ENCODE results near the gene MYO7B. TPM values are rescaled to one million over a fixed set of nuclear protein-coding genes. Genes with fewer than 3 reads are reported as not detected.

The MYO7B gene
- total RNA-seq, 1 donor from 2014 or later = 0.02 TPM

- no peak for DNase-seq (ENCODE audit: low spot score)
- Mint-ChIP-seq H3K27ac (ENCODE audit: unreplicated experiment) (no peak overlapping the region), H3K4me1 (ENCODE audit: low read depth) (peaks cover 49% of the 10 kb centered on the region), H3K36me3 (ENCODE audit: low read depth) (no peaks in the 10 kb centered on the region), H3K9me3 (ENCODE audit: low read depth) (no peaks in the 10 kb centered on the region), H3K27me3 (ENCODE audit: low read depth) (peaks cover 1% of the 10 kb centered on the region), H3K4me3 (ENCODE audit: unreplicated experiment) (no peak overlapping the region)
- TF ChIP-seq, protein P1, sequence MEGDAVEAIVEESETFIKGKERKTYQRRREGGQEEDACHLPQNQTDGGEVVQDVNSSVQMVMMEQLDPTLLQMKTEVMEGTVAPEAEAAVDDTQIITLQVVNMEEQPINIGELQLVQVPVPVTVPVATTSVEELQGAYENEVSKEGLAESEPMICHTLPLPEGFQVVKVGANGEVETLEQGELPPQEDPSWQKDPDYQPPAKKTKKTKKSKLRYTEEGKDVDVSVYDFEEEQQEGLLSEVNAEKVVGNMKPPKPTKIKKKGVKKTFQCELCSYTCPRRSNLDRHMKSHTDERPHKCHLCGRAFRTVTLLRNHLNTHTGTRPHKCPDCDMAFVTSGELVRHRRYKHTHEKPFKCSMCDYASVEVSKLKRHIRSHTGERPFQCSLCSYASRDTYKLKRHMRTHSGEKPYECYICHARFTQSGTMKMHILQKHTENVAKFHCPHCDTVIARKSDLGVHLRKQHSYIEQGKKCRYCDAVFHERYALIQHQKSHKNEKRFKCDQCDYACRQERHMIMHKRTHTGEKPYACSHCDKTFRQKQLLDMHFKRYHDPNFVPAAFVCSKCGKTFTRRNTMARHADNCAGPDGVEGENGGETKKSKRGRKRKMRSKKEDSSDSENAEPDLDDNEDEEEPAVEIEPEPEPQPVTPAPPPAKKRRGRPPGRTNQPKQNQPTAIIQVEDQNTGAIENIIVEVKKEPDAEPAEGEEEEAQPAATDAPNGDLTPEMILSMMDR (IDR thresholded peaks at IDR 0.05) = no peak
Measured at GRCh38 chr2:127575185-127575765, 39.8 kb downstream of the MYO7B start.

DNA sequence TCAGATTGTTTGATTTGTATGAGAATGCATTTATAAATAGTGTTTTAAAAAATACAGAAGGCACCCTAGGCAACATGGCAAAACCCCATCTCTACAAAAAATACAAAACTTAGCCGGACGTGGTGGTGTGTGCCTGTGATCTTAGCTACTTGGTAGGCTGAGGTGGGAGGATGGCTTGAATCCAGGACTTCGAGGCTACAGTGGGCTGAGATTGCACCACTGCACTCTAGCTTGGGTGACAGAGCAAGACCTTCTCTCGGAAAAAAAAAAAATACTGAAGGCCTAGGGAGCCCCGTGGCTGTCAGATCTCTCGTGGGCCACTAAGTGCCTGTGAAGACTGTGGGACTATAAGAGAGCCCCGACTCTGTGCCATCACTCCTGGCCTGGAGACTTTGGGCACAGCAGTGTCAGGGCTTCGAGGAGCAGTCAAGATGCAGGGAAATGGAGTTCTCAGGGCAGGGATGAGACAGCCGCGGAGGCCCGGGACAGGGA is 40.5 kb downstream of the MYO7B start:
- TF ChIP-seq, protein P1 (IDR thresholded peaks at IDR 0.05) = no peak
- H3K4me3 Mint-ChIP-seq (ENCODE audit: unreplicated experiment) = peak overlapping the region; percentile 33
- H3K9me3 Mint-ChIP-seq (ENCODE audit: low read depth) = no peaks in the 10 kb centered on the region
- peak overlapping the region; percentile 97 for H3K27ac Mint-ChIP-seq (ENCODE audit: unreplicated experiment)
- DNase-seq (ENCODE audit: low spot score) = peak; percentile 19
- H3K4me1 Mint-ChIP-seq (ENCODE audit: low read depth) = peaks cover 42% of the 10 kb centered on the region
- no peaks in the 10 kb centered on the region for H3K36me3 Mint-ChIP-seq (ENCODE audit: low read depth)
- H3K27me3 Mint-ChIP-seq (ENCODE audit: low read depth) = peaks cover 1% of the 10 kb centered on the region

GRCh38 chr2:127576433-127577207 is 41.1 kb downstream of the MYO7B start:
- peaks cover 1% of the 10 kb centered on the region for H3K27me3 Mint-ChIP-seq (ENCODE audit: low read depth)
- no peaks in the 10 kb centered on the region for H3K36me3 Mint-ChIP-seq (ENCODE audit: low read depth)
- H3K4me3 Mint-ChIP-seq (ENCODE audit: unreplicated experiment) = peak overlapping the region; percentile 40
- H3K9me3 Mint-ChIP-seq (ENCODE audit: low read depth) = no peaks in the 10 kb centered on the region
- peaks cover 39% of the 10 kb centered on the region for H3K4me1 Mint-ChIP-seq (ENCODE audit: low read depth)
- TF ChIP-seq, protein P1 (IDR thresholded peaks at IDR 0.05) = no peak
- peak; percentile 84 for DNase-seq (ENCODE audit: low spot score)
- H3K27ac Mint-ChIP-seq (ENCODE audit: unreplicated experiment) = peak overlapping the region; percentile 97

DNA sequence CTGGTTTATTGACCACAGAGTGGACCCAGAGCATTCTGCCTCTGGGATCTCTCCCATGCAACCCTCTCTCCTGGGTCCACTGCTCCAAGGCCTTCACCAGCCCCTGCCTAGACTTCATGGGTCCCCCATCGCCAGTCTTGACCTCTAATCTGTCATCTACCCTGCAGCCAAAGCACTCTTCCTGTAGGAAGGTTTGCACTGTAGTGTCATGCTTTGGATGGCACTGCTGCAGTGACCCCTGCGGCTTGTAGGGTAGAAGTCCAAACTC is 41.7 kb downstream of the MYO7B start:
- peaks cover 36% of the 10 kb centered on the region for H3K4me1 Mint-ChIP-seq (ENCODE audit: low read depth)
- DNase-seq (ENCODE audit: low spot score) = no peak

DNA sequence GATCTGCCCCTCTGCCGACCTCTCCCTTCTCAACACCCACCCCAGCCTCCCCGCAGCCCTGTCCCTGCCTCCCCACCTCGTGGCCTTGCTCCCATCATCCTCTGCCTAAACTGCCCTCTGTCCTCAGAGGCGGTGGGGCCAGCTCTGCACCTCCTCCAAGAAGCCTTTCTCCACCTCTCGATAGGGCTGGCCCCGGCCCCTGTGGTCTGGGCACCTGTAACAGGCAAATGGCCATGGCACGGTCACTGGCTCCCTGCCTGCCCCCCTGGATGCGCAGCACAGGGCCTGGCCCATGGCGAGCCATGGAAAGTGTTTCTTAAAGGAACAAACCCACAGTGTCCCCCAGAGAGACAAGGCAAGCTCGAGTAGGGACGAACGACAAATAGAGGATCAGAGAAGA is 42.0 kb downstream of the MYO7B start:
- DNase-seq (ENCODE audit: low spot score) = peak; percentile 73

More for the DNA sequence above, 41.7 kb downstream of the MYO7B start:
- H3K27ac Mint-ChIP-seq (ENCODE audit: unreplicated experiment) = peak overlapping the region; percentile 65
- TF ChIP-seq, protein P1 (IDR thresholded peaks at IDR 0.05) = no peak
- H3K36me3 Mint-ChIP-seq (ENCODE audit: low read depth) = no peaks in the 10 kb centered on the region
- peaks cover 1% of the 10 kb centered on the region for H3K27me3 Mint-ChIP-seq (ENCODE audit: low read depth)
- H3K4me3 Mint-ChIP-seq (ENCODE audit: unreplicated experiment) = peak overlapping the region; percentile 40
- no peaks in the 10 kb centered on the region for H3K9me3 Mint-ChIP-seq (ENCODE audit: low read depth)

More for the DNA sequence above, 42.0 kb downstream of the MYO7B start:
- no peak overlapping the region for H3K27ac Mint-ChIP-seq (ENCODE audit: unreplicated experiment)
- no peaks in the 10 kb centered on the region for H3K9me3 Mint-ChIP-seq (ENCODE audit: low read depth)
- no peak overlapping the region for H3K4me3 Mint-ChIP-seq (ENCODE audit: unreplicated experiment)
- H3K36me3 Mint-ChIP-seq (ENCODE audit: low read depth) = no peaks in the 10 kb centered on the region
- H3K4me1 Mint-ChIP-seq (ENCODE audit: low read depth) = peaks cover 35% of the 10 kb centered on the region
- TF ChIP-seq, protein P1 (IDR thresholded peaks at IDR 0.05) = no peak
- peaks cover 1% of the 10 kb centered on the region for H3K27me3 Mint-ChIP-seq (ENCODE audit: low read depth)

All from chondrocyte (in vitro differentiated cells).